ENCODE measurements around the gene AUTS2.

GRCh38 chr7:70736715-70737460 lies 1138.6 kb downstream of the AUTS2 start:
- TF ChIP-seq, protein P1, sequence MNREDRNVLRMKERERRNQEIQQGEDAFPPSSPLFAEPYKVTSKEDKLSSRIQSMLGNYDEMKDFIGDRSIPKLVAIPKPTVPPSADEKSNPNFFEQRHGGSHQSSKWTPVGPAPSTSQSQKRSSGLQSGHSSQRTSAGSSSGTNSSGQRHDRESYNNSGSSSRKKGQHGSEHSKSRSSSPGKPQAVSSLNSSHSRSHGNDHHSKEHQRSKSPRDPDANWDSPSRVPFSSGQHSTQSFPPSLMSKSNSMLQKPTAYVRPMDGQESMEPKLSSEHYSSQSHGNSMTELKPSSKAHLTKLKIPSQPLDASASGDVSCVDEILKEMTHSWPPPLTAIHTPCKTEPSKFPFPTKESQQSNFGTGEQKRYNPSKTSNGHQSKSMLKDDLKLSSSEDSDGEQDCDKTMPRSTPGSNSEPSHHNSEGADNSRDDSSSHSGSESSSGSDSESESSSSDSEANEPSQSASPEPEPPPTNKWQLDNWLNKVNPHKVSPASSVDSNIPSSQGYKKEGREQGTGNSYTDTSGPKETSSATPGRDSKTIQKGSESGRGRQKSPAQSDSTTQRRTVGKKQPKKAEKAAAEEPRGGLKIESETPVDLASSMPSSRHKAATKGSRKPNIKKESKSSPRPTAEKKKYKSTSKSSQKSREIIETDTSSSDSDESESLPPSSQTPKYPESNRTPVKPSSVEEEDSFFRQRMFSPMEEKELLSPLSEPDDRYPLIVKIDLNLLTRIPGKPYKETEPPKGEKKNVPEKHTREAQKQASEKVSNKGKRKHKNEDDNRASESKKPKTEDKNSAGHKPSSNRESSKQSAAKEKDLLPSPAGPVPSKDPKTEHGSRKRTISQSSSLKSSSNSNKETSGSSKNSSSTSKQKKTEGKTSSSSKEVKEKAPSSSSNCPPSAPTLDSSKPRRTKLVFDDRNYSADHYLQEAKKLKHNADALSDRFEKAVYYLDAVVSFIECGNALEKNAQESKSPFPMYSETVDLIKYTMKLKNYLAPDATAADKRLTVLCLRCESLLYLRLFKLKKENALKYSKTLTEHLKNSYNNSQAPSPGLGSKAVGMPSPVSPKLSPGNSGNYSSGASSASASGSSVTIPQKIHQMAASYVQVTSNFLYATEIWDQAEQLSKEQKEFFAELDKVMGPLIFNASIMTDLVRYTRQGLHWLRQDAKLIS (CRISPR knock-in tag; IDR thresholded peaks at IDR 0.05): no peak
- no peak for TF ChIP-seq PTBP1 (IDR thresholded peaks at IDR 0.05; ENCODE audit: low read depth, low read length)
- no peak for TF ChIP-seq ZNF165 (CRISPR knock-in tag; IDR thresholded peaks at IDR 0.05; ENCODE audit: borderline replicate concordance)
- TF ChIP-seq, protein P2, sequence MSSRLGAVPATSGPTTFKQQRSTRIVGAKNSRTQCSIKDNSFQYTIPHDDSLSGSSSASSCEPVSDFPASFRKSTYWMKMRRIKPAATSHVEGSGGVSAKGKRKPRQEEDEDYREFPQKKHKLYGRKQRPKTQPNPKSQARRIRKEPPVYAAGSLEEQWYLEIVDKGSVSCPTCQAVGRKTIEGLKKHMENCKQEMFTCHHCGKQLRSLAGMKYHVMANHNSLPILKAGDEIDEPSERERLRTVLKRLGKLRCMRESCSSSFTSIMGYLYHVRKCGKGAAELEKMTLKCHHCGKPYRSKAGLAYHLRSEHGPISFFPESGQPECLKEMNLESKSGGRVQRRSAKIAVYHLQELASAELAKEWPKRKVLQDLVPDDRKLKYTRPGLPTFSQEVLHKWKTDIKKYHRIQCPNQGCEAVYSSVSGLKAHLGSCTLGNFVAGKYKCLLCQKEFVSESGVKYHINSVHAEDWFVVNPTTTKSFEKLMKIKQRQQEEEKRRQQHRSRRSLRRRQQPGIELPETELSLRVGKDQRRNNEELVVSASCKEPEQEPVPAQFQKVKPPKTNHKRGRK (tag; IDR thresholded peaks at IDR 0.05): no peak
- TF ChIP-seq FOXJ2 (tag; IDR thresholded peaks at IDR 0.05): no peak
